GM23338 (cell line): Measurements from ENCODE around the gene LINGO4.

ENCODE experiments used
- CREB1 ChIP-seq: fragments of 250-450 bp; sonication (Bioruptor Pico); IDR thresholded peaks from 2 replicates; pipeline ENCODE4 v1.5.0; 2020; ENCODE audit warnings: low read depth, mild to moderate bottlenecking, moderate library complexity
- EZH2 ChIP-seq: fragments of 200-600 bp; sonication (generic); IDR thresholded peaks from one replicate; pipeline ENCODE4 v1.8.0; 2017; ENCODE audit warnings: antibody characterized with exemption, mild to moderate bottlenecking, low read depth; ENCODE audit not compliant: unreplicated experiment
- EZH2phosphoT487 ChIP-seq: fragments of 200-600 bp; sonication (generic); IDR thresholded peaks from one replicate; pipeline ENCODE4 v1.8.1; 2018; ENCODE audit warnings: antibody characterized with exemption; ENCODE audit not compliant: unreplicated experiment
- POLR2AphosphoS5 ChIP-seq: IDR thresholded peaks from 2 replicates; pipeline ENCODE4 v1.6.1; 2016; ENCODE audit warnings: antibody characterized with exemption, low read depth
- REST ChIP-seq: IDR thresholded peaks from one replicate; pipeline ENCODE4 v1.6.1; 2018; ENCODE audit warnings: antibody characterized with exemption; ENCODE audit not compliant: unreplicated experiment
- ZNF462 ChIP-seq: fragments of 250-450 bp; sonication (Bioruptor Pico); IDR thresholded peaks from 2 replicates; pipeline ENCODE4 v1.5.0; 2020; ENCODE audit warnings: mild to moderate bottlenecking, moderate library complexity
- TF ChIP-seq, protein P1 (sequence below), 2 experiments: fragments of 200-600 bp in 1 of 2; sonication (generic) in 1 of 2; conservative IDR thresholded peaks; 2 replicates each; pipeline versions ENCODE4 v1.5.1 to v1.6.1; 2016 to 2017; ENCODE audit warnings: antibody characterized with exemption in 2 of 2, low read depth in 2 of 2, mild to moderate bottlenecking in 2 of 2, moderate library complexity in 1 of 2

GRCh38 chr1:151837884-151838221, 32.6 kb upstream of the LINGO4 start:
- TF ChIP-seq, protein P1, sequence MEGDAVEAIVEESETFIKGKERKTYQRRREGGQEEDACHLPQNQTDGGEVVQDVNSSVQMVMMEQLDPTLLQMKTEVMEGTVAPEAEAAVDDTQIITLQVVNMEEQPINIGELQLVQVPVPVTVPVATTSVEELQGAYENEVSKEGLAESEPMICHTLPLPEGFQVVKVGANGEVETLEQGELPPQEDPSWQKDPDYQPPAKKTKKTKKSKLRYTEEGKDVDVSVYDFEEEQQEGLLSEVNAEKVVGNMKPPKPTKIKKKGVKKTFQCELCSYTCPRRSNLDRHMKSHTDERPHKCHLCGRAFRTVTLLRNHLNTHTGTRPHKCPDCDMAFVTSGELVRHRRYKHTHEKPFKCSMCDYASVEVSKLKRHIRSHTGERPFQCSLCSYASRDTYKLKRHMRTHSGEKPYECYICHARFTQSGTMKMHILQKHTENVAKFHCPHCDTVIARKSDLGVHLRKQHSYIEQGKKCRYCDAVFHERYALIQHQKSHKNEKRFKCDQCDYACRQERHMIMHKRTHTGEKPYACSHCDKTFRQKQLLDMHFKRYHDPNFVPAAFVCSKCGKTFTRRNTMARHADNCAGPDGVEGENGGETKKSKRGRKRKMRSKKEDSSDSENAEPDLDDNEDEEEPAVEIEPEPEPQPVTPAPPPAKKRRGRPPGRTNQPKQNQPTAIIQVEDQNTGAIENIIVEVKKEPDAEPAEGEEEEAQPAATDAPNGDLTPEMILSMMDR (conservative IDR thresholded peaks at IDR 0.05; ENCODE audit: low read depth in 2 of 2) = no peak
- TF ChIP-seq EZH2 (peak; percentile 41), REST (no peak), POLR2AphosphoS5 (no peak), EZH2phosphoT487 (no peak), ZNF462 (CRISPR knock-in tag) (no peak), CREB1 (no peak)
